ENCODE results near the gene MLPH.

MLPH gene

GRCh38 chr2:237603049-237603717 is 116.1 kb downstream of the MLPH start:
- H3K27ac ChIP-seq: peak overlapping the region in 1 of 2 donors; percentile 53
- H3K4me3 ChIP-seq: no peak overlapping the region
- TF ChIP-seq CTCF (IDR thresholded peaks at IDR 0.05): no peak
- DNase-seq (ENCODE audit: low spot score): no peak

- Histone ChIP-seq H3K4me3 (no peak overlapping the region), H3K27ac (peak overlapping the region in 1 of 2 donors; percentile 53)
- TF ChIP-seq CTCF (IDR thresholded peaks at IDR 0.05): no peak
- DNase-seq (ENCODE audit: low spot score): no peak
Measured at GRCh38 chr2:237603718-237604362, 116.8 kb downstream of the MLPH start.

GRCh38 chr2:237604391-237604790 is 117.3 kb downstream of the MLPH start:
- no peak for DNase-seq (ENCODE audit: low spot score)

More at GRCh38 chr2:237604391-237604790, 117.3 kb downstream of the MLPH start:
- no peak overlapping the region for H3K27ac ChIP-seq
- TF ChIP-seq CTCF (IDR thresholded peaks at IDR 0.05): no peak
- no peak overlapping the region for H3K4me3 ChIP-seq

Measured in coronary artery (tissue), 2 donors.